IPS-11a (cell line): ENCODE data around the gene EBF4.
"Not testable (repeated sequence)": the region's sequence is repeated elsewhere in the genome, so short reads cannot be mapped to it uniquely, and the experiment has no call there.

Experiments
- H3K4me3 ChIP-seq: one replicate; pipeline ENCODE4 v1.5.1; 2013; ENCODE audit warnings: low read depth, low read length, control low read depth

The EBF4 gene

DNA sequence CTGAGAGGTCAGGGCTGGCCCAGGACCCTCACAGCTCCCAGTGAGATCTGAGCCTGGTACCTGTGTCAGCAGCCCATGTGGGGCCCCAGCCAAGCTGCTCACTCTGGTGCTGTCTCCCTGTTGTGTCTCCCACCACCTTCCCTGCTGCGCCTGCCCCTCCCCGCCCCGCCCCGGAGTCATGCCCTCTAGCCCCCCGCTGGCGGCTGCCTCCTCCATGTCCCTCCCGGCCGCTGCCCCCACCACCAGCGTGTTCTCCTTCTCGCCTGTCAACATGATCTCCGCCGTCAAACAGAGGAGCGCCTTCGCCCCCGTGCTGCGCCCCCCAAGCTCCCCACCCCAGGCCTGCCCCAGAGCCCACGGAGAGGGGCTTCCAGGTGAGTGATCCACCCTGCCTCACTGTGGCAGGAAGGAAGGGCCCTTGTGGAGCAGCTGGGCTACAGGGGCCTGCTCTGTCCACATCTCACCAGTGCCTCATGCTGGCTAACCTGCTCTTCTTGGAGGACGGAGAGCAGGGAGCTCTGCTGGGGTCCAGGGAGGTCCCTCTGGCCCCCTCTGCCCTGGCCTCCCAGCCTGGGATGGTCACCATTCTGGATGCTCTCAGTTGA, 63.0 kb downstream of the EBF4 start:
- H3K4me3 ChIP-seq, result no peak overlapping the region

GRCh38 chr20:2756056-2756611, 63.6 kb downstream of the EBF4 start:
- no peak overlapping the region for H3K4me3 ChIP-seq

GRCh38 chr20:2757001-2757400, 64.4 kb downstream of the EBF4 start:
- H3K4me3 ChIP-seq, result no peak overlapping the region

GRCh38 chr20:2757969-2758368, 65.4 kb downstream of the EBF4 start:
- H3K4me3 ChIP-seq, result no peak overlapping the region

GRCh38 chr20:2759143-2759542, 66.6 kb downstream of the EBF4 start:
- H3K4me3 ChIP-seq, result no peak overlapping the region

DNA sequence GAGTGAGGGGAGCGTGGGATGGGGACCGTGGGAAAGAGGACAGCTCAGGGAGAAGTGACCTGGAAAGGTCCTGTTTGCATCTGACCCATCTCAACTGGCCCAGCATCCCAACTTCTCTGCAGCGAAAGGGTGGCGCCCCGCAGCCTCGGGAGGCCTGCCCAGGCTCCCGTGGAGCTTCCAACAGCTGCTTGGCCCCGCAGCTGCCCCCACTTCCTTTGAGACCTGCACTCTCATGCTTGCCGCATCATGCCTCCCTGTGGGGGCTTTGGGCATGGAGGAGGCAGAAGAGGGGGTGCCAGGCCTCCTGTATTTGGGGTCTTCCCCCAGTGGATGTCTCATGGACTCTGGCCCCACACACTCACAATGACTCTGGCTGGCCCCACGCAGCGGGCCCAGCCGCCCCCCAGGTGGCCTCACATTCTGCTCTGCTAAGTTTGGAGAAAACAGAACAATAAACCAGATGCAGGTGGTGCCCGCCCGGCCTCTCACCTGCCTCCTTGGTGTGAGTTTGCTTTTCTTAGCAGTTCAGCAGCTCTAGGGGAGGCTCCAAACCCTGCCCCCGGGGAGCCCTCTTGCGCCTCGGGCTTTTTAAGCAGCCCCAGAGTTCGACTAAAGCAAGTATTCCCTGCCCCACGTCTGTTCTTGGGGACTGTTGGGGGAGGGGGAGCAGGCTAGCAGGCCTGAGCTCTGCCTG, 67.2 kb downstream of the EBF4 start:
- no peak overlapping the region for H3K4me3 ChIP-seq

DNA sequence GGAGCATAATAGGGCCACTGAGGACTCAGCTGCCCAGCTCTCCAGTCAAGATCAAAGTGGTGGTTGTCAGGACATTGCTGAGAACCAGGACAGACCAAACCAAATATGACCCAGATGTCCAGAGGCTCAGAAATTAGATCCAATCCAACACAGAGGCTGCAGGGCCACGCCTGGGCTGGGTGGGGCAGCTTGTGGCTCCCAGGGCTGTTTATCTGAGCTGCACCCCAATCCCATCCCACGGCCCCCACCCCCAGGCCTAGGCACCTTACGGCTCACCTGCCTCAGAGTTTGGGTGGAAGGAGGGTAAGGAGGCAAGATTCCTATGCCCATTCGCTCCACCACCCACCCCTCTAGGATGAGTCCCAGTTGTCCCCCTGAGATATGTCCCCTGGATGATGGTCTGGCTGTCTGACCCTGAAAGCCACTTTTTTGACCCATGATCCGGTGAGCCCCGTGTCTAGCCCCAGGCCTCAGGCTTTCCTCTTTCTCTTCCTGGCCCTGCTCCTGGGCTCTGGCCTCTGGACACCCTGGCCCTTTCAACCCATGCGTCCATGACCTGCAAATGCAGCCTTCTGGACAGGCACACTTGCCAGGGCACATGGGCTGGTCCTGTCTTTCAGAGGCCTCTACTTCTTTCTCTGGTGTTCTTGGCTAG, 67.8 kb downstream of the EBF4 start:
- no peak overlapping the region for H3K4me3 ChIP-seq

DNA sequence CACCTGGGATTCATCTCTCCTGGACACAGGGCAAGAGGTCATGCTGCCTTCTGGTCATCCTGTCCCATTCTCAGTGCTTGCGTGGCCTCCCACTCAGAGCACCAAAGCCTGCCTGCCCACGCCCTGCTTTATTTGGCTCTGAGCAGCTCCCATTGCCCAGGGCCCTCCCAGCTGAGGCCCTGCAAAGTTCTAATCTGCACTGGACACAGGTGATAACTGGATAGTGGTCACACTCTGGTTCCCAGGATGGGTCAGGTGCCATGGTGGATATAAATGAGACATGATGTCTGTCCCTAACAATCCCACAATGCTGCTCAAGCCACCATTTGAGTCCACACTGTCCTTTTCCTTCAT, 68.3 kb downstream of the EBF4 start:
- H3K4me3 ChIP-seq, result no peak overlapping the region

- H3K4me3 ChIP-seq, result no peak overlapping the region
Measured at GRCh38 chr20:2761885-2762284, 69.3 kb downstream of the EBF4 start.

DNA sequence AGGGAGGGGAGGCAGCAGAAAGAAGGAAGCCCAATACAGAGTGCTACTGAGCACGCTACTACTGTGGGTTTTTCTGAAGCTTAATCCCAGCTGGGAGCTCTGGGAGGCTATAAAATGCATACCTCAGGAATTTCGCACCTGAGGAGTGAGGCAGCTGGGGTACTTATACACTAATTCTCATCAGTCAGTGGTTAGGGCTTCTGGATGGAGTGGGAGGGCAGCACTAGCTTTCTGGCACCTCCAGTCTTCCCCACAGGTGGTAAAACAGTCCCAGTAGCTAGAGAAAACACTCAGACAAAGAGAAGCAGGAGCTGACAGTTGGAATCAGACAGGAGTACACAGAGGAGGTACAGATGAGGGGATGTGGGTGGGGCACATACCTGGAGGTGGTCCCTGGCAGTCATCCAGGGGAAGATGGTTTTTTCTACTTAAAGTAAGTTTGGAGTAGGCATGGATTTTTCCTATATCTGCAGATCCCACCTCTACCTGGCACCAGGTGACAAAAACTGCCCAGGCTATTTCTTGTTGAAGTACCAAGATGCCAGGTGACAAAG, 70.1 kb downstream of the EBF4 start:
- H3K4me3 ChIP-seq, result no peak overlapping the region

DNA sequence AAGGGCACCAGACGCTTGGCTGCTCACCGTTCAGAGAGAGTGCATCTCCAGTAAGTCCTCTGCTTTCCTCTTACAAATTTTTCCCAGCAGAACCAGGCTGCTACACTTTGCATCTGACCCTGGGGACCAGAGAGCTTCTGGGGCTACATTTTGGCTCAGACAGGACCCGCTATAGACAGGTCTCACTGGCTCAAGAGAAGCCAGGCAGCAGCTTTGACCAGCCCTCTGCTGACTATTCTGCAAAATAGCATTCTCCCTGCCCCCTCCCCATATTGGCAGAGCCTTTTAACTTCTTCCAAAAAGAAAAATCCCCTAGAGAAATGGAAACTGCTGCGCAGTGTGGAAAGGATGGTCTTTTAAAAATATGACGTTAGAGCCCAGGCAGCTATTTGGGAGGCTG, 70.6 kb downstream of the EBF4 start:
- H3K4me3 ChIP-seq, result no peak overlapping the region

DNA sequence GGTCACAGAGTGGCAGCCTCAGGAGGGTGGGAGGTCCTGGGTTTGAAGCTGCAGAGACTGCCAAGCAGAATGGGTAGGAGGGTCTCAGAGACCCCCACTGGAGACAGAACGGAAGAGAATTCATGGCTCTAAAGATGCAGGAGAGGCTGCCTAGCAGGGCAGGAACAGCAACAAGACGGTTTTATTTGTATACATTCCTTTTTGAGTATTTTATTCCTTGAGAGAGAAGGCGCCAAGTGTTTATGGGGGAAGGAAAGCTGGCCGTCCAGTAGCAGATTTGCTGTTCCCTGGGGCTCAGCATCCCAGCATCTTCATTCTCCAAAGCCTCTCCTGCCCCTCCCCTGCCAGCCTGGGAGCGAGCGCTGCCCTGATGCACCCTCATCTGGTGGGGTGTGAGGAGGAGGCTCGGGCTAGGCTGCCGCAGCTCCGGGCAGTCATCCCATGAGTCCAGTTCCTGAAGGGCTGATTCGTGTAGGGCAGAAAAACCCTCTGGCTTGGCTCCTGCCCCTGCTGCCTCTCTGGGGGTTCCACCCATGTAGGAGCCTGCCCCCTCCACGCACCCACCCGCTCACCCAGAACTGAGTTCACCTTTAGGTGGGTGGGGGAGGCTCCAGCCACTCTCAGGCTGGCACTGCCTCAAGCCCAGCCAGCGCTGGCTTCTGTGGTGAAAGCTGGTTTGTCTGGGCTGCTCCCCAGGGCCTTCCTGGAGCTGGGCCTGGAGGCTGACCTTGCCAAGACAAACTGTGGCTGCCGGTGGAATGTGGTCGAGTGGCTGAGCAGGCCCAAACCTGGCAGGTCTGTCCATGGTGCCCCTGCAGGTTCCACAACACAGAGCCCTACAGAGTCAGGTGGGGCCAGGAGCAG, 75.4 kb downstream of the EBF4 start:
- no peak overlapping the region for H3K4me3 ChIP-seq

DNA sequence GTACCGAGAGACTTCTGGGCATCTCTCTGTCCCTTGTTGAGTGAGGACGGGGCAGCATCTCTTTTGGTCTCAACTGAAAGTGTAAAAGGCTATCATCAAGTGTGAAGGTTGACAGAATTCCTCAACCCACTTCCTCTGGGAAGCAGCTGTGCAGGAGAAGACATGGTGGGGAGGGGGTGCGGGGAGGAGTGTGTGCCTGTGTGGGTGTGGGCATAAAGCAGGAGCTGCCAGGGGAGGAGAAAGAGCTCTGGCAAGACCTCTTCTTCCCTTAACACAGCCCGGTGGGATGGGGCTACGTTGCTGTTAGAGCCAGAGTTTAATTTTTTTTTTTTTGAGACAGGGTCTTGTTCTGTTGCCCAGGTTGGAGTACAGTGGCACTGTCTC, 76.0 kb downstream of the EBF4 start:
- H3K4me3 ChIP-seq, result no peak overlapping the region

- H3K4me3 ChIP-seq, result not testable (repeated sequence)
Measured at GRCh38 chr20:2770091-2770490, 77.5 kb downstream of the EBF4 start.

DNA sequence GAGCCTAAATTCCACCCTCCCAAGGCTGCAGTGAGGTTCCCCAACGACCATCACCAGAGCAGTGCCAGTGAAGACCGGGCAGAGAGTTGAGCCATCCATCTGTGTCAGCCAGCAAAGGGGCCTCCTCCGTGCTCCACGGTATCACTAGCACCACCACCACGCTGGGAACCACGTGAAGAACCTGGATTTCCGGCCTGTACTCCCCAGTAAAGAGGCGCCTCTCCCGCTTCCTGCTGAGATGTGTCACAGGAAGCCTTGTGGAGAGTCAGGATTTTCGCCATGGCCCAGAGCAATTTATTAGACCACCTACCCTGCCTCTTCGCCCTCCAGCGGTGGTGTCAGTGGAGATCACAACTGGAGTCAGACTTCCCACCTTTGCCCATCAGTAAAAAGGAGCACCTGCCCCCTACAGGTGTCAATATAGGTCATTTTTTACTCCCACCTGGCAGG, 79.1 kb downstream of the EBF4 start:
- no peak overlapping the region for H3K4me3 ChIP-seq

DNA sequence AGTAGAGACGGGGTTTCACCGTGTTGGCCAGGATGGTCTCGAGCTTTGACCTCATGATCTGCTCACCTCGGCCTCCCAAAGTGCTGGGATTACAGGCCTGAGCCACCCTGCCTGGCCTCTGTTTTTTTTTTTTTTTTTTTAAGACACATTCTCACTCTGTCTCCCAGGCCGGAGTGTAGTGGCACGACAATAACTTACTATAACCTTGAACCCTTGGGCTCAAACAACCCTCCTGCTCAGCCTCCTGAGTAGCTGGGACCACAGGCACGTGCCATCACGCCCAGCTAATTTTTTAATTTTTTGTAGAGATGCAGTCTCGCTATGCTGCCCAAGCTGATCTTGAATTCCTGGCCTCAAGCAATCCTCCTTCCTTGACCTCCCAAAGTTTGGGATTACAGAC, 81.2 kb downstream of the EBF4 start:
- H3K4me3 ChIP-seq, result no peak overlapping the region

DNA sequence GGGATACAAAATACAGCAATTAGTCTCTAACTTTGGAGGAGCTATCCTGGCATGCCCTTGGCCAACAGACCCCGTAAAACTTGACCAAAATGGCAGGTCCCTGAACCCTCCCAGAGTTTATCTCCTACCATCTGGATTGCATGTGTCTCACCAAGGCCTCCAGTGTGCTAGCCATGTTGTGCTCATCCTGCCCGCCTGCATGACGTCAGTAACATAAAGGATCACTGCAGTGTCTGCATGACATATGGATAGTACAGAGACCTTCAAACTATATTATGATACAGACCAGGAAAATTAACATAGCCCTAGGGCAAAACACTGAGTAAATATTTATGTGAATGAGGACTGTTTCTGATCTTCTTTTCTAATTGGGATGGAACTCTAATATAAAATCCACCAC, 82.6 kb downstream of the EBF4 start:
- no peak overlapping the region for H3K4me3 ChIP-seq

GRCh38 chr20:2778602-2779321, 86.2 kb downstream of the EBF4 start:
- no peak overlapping the region for H3K4me3 ChIP-seq

DNA sequence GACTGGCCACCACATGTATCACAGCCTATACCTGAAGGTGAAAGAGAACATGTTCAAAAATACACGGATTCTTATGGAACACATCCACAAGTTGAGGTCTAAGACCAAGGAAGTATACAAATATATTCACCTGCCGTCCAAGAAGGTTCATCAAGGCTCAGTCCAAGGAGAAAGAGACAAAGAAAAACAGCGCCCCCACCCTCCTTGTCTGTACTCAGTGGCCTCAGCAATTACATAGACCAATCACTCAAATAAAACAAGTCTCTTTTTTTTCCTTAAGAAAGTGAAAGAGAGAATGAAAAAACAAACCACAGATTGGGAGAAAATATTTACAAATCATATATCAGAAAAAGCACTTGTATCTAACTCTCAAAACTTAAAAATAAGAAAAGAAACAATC, 88.4 kb downstream of the EBF4 start:
- H3K4me3 ChIP-seq, result no peak overlapping the region

DNA sequence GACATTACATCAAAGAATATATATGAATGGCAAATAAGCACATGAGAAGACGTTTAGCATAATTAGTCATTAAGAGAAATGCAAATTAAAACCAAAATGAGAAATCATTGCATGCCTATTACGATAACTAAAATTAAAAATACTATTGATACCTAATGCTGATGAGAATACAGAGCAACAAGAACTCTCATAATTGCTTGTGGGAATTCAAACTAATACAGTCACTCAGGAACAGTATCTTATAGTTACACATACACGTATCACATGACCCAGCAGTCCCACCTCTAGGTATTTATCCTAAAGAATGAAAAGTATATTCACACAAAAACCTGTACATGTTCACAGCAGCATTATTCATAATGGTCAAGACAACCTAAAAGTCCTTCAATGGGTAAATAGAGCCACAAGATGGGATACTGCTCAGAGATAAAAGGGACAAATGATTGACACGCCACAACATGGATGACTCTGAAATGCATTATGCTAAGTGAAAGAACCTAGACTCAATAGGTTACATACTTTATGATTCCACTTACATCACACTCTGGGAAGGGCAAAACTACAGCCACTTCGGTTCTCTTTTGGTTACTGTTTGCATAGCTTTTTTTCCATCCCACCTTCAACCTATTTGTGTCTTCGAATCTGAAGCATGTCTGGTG, 91.5 kb downstream of the EBF4 start:
- H3K4me3 ChIP-seq, result no peak overlapping the region
